HG03432 (cell line): ENCODE data around the gene NTHL1.

Source experiments
- ATAC-seq: cut with Tn5 transposase; IDR thresholded peaks from one replicate; pipeline ENCODE4 v1.9.1; 2021; ENCODE audit warnings: mild to moderate bottlenecking, moderate library complexity; ENCODE audit not compliant: unreplicated experiment

Gene NTHL1

GRCh38 chr16:2066139-2066538, 18.5 kb upstream of the NTHL1 start:
- ATAC-seq = no peak

- ATAC-seq = no peak
Measured at GRCh38 chr16:2064368-2064945, 16.8 kb upstream of the NTHL1 start.

- ATAC-seq = no peak
Measured at GRCh38 chr16:2063861-2064260, 16.2 kb upstream of the NTHL1 start.

GRCh38 chr16:2062801-2063200, 15.2 kb upstream of the NTHL1 start:
- ATAC-seq = no peak

DNA sequence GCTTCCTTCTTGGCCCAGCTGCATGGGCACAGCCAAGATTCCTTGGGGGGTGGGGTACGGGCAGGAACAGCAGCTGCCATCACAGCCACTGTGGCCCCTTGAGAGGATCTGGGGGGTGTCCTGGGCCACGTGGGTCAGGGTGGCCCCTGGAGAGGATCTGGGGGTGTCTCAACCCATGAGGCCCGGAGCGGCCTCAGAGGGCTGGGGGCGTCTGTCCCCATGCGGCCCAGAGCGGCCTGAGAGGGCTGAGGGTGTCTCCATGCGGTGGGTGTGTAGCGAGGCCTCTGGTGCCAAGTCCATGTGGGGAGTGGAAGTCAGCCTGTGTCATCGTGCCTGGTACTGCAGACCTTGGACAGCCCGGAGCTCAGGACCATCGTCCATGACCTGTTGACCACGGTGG, 13.9 kb upstream of the NTHL1 start:
- no peak for ATAC-seq

- ATAC-seq = no peak
Measured at GRCh38 chr16:2061023-2061422, 13.4 kb upstream of the NTHL1 start.

GRCh38 chr16:2060346-2060745, 12.7 kb upstream of the NTHL1 start:
- no peak for ATAC-seq

- no peak for ATAC-seq
Measured at GRCh38 chr16:2058872-2059271, 11.2 kb upstream of the NTHL1 start.

- no peak for ATAC-seq
Measured at GRCh38 chr16:2058420-2058819, 10.8 kb upstream of the NTHL1 start.

DNA sequence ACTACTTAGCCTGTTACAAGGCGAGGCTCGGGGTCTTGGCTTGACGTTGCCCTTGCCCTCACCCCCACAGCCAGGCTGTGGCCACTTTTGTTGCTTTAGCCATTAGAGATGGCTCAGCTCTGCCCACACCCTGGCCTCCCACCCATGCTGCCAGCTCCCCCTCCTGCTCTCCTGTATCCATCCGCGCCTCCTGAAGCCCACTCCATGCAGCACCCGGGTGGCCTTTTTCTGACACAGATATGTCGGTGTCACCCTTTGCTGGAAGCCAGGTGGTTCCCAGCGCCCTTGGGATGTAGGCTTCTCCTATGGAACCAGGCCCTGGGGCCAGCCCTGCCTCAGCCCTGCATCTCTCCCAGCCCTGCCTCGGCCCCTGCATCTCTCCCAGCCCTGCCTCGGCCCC, 9.8 kb upstream of the NTHL1 start:
- ATAC-seq = no peak

DNA sequence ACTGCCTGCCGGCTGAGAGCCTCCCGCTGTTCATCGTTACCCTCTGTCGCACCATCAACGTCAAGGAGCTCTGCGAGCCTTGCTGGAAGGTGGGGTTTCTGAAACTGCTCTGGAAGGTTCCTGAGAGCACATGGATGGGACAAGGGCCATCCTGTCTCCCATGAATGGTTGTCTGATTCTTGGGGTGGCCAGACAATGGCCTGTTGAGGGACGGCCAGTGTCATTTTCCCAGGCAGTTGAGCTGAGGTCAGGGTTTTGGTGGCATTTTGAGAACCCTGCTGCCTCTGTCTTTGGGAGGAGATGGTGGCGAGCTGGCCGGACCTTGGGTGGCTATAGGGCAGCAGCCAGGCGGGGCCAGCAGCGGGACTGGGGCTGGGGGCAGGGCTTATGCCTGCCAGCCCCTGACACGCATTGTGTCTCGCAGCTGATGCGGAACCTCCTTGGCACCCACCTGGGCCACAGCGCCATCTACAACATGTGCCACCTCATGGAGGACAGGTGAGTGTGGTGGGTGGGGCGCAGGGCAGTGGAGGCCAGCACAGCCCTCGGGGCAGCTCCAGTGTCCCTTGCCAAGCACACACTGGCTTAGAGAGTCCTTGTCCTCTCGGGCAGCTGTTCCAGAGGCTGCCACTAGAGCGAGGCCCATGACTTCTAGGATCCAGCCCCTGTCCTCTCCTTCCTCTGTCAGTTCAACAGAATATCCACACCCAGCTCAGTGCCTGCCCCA, 9.2 kb upstream of the NTHL1 start:
- ATAC-seq = no peak

DNA sequence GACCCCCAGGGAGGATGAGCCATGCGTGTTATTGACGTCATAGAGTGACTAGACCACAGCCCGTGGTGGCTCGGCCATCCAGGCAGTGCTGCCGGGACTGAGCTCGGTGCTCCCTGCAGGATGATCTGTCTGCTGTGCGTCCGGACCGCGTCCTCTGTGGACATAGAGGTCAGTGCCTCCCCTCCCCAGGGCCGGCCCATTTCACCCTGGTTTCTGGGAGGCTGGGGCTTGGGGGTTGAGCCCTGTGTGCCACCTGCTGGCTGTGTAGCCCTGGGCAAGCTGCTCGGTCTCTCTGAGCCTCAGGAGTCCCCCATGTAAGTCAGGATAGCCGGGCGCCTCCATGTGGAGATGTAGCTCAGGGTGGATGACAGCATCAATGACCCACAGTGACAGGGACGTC, 8.4 kb upstream of the NTHL1 start:
- ATAC-seq = no peak

- ATAC-seq = no peak
Measured at GRCh38 chr16:2054543-2055245, 7.1 kb upstream of the NTHL1 start.

DNA sequence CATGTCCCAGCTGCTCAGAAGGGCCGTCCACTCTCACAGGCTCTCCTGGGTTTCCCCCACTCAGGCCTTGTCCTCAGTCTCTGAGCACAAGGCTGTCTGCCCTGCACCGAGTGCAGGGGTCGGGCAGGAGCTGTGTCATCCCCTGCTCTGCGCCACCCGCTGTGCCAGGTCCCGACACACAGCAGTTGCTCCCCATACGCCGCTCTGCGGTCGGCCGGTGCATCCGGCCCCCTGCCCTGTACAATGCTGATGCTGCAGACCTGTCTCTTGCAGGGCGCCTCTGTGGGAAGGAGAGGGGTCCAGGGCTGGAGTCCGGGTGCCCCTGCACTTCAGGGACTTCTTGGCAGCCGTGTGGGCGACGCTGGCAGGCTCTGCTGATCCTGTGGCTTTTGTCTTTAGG, 6.3 kb upstream of the NTHL1 start:
- no peak for ATAC-seq

DNA sequence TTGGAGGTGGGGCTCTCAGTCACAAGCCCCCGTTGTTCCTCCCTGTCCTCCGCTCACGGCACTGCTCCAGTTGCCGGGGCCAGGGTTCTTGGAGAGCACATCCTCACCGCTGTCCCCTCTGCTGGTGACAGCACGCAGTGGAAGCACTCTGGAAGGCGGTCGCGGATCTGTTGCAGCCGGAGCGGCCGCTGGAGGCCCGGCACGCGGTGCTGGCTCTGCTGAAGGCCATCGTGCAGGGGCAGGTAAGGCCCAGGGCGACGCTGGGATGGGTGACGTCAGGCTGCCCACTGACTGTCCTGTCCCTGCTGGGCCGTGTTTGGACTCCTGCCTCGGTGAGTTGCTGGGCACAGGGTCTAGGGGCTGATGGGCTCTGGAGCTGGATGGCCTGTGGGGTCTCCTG, 5.6 kb upstream of the NTHL1 start:
- ATAC-seq = no peak

GRCh38 chr16:2048116-2048543, 496 bp upstream of the NTHL1 start:
- ATAC-seq = no peak

GRCh38 chr16:2046893-2047329, 723 bp downstream of the NTHL1 start:
- no peak for ATAC-seq

DNA sequence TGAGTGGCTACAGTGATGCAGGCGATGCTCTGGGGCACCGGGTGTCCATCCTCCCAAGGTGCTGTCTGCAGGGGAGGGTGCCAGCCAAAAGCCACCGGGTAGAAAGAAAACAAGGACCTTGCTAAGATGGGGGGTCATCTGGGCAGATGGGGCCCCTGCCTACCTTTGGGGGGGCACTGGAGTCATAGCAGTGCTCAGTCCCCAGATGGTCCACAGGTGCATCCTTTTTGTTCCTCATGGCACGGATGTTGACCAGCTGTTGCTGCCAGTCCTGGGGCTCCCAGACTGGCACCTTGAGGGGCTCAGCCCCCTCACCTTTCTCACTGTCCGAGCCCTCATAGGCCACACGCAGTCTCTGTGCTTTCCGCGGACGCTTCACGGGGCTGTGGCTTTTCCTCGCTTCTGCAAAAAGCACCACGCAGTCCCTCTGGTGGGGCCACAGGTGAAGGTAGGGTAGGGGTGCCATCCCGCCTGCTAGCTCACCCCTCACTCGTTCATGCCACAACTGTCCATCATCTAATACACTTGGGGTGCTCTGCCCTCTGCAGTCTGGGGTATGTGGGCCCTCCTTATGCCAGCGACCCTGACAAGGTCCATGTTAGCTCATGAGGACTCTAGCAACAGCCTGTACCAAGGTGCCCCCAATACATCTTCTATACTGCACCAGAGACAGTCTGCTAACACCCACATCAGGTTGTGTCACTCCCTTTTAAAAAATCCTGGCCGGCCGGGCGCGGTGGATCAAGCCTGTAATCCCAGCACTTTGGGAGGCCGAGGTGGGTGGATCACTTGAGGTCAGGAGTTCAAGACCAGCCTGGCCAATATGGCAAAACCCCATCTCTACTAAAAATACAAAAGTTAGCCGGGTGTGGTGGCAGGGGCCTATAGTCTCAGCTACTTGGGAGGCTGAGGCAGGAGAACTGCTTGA, 1.4 kb downstream of the NTHL1 start:
- no peak for ATAC-seq

DNA sequence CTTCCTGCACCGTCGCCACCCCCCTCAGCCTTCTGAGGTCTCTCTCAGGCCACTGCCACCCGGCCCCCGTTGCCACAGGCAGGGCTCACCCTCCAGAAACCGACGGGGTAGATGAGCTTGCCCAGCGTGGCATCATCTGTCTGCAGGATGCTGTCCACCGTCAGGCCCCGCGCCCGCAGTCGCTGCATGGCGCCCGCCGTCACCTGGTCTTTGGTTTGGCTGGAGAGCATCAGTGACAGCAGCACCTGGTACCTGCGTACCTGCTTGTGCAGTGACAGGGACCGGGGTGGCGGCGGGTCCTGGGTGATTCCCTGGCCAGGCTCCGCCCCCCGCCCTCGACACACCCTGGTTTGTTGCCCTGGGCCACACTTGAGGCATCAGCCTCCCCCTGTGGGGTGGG, 3.1 kb downstream of the NTHL1 start:
- no peak for ATAC-seq

DNA sequence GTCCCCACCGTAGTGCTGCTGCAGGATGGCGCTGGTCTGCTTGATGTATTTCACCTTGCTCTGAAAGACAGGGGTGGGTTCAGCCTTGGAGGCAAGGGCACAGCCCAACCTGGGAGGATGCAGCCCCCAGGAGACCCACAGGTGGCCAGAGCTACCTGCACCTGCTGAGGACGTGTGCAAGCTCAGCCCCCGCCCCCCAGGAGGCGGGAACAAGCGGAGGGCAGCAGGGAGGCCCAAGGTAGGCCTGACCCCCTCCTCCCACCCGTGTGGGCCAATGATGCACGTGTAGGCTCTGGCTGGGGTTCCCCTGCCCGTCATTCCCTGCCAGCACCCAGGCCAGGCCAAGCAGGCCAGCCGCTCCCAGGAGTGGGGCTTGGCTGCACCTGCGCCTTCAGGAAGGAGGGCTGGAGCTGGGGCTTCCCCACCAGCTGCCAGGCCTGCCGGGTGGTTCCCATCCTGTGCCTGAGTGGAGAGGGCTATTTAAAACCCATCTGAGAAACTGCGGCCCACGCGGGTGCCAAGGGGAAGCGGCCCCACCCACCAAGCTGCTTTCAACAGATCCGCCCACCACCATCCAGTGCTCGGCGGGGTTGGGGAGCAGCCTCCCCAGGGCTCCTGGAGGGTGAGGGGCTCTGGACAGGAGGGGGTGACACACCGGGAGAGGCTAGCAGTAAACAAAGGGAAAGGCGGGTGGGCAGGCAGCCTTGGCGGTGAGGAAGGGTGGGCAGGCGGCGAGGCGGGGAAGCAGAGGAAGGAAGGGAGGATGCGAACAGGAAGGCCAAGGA, 3.8 kb downstream of the NTHL1 start:
- no peak for ATAC-seq
